SK-N-SH treated with all-trans-retinoic acid at 6 μM for 48 hours (cell line): ENCODE results near the gene SLC38A8.

Source experiments
- ATAC-seq: fragments of 200-7000 bp; cut with Tn5 transposase; 3 replicates; pipeline ENCODE4 v1.9.1; 2020; ENCODE audit warnings: mild to moderate bottlenecking, moderate library complexity
- ARNTL ChIP-seq: fragments of 450-650 bp; formaldehyde crosslinking; IDR thresholded peaks from 2 replicates; pipeline ENCODE4 v1.5.0; 2020; ENCODE audit warnings: low read depth, mild to moderate bottlenecking, moderate library complexity, borderline replicate concordance
- BACH2 ChIP-seq: fragments of 250-450 bp; sonication (Bioruptor Pico); IDR thresholded peaks from 2 replicates; pipeline ENCODE4 v1.9.0; 2021; ENCODE audit warnings: mild to moderate bottlenecking, borderline replicate concordance
- CREB5 ChIP-seq: fragments of 250-450 bp; sonication (Bioruptor Pico); IDR thresholded peaks from 2 replicates; pipeline ENCODE4 v1.5.1; 2020; ENCODE audit warnings: low read depth, mild to moderate bottlenecking, moderate library complexity
- CSDC2 ChIP-seq: fragments of 250-450 bp; sonication (Bioruptor Pico); IDR thresholded peaks from 2 replicates; pipeline ENCODE4 v1.5.0; 2020; ENCODE audit warnings: mild to moderate bottlenecking, moderate library complexity
- CSRNP3 ChIP-seq: fragments of 250-450 bp; sonication (Bioruptor Pico); IDR thresholded peaks from 2 replicates; pipeline ENCODE4 v1.5.1; 2021; ENCODE audit warnings: mild to moderate bottlenecking, moderate library complexity
- ESRRG ChIP-seq: fragments of 250-450 bp; sonication (Bioruptor Pico); IDR thresholded peaks from 2 replicates; pipeline ENCODE4 v1.6.1; 2021; ENCODE audit warnings: mild to moderate bottlenecking
- GLIS3 ChIP-seq: fragments of 250-450 bp; sonication (Bioruptor Pico); IDR thresholded peaks from 2 replicates; pipeline ENCODE4 v1.5.0; 2020; ENCODE audit warnings: mild to moderate bottlenecking, moderate library complexity
- ISL1 ChIP-seq: fragments of 250-450 bp; sonication (Bioruptor Pico); IDR thresholded peaks from 2 replicates; pipeline ENCODE4 v2.1.2; 2022; ENCODE audit warnings: mild to moderate bottlenecking, moderate library complexity
- OSR1 ChIP-seq: fragments of 250-450 bp; sonication (Bioruptor Pico); IDR thresholded peaks from 2 replicates; pipeline ENCODE4 v1.8.0; 2022; ENCODE audit warnings: moderate library complexity, mild to moderate bottlenecking, inconsistent platforms
- PATZ1 ChIP-seq: fragments of 250-450 bp; sonication (Bioruptor Pico); IDR thresholded peaks from 2 replicates; pipeline ENCODE4 v1.8.0; 2020; ENCODE audit warnings: mild to moderate bottlenecking, moderate library complexity, borderline replicate concordance
- POU6F1 ChIP-seq: fragments of 250-450 bp; sonication (Bioruptor Pico); IDR thresholded peaks from 2 replicates; pipeline ENCODE4 v1.8.0; 2021; ENCODE audit warnings: low read depth, mild to moderate bottlenecking, moderate library complexity, borderline replicate concordance
- PPARA ChIP-seq: fragments of 250-450 bp; sonication (Bioruptor Pico); IDR thresholded peaks from 2 replicates; pipeline ENCODE4 v1.5.0; 2020; ENCODE audit warnings: mild to moderate bottlenecking, borderline replicate concordance
- RARB ChIP-seq: fragments of 250-450 bp; sonication (Bioruptor Pico); IDR thresholded peaks from 2 replicates; pipeline ENCODE4 v1.8.0; 2021; ENCODE audit warnings: mild to moderate bottlenecking, moderate library complexity
- SNAI2 ChIP-seq: fragments of 250-450 bp; sonication (Bioruptor Pico); IDR thresholded peaks from 2 replicates; pipeline ENCODE4 v1.5.0; 2020; ENCODE audit warnings: mild to moderate bottlenecking, moderate library complexity
- TCF4 ChIP-seq: fragments of 250-450 bp; sonication (Bioruptor Pico); IDR thresholded peaks from 2 replicates; pipeline ENCODE4 v1.8.0; 2021; ENCODE audit warnings: mild to moderate bottlenecking, moderate library complexity, borderline replicate concordance
- TOX ChIP-seq: fragments of 250-450 bp; sonication (Bioruptor Pico); IDR thresholded peaks from 2 replicates; pipeline ENCODE4 v1.8.0; 2021; ENCODE audit warnings: mild to moderate bottlenecking, moderate library complexity, borderline replicate concordance
- TSHZ2 ChIP-seq: fragments of 250-450 bp; sonication (Bioruptor Pico); IDR thresholded peaks from 2 replicates; pipeline ENCODE4 v1.5.0; 2020; ENCODE audit warnings: mild to moderate bottlenecking, moderate library complexity
- ZC3H10 ChIP-seq: fragments of 250-450 bp; sonication (Bioruptor Pico); IDR thresholded peaks from 2 replicates; pipeline ENCODE4 v1.5.1; 2021; ENCODE audit warnings: mild to moderate bottlenecking, moderate library complexity
- ZFP3 ChIP-seq: fragments of 250-450 bp; sonication (Bioruptor Pico); IDR thresholded peaks from 2 replicates; pipeline ENCODE4 v1.5.0; 2020; ENCODE audit warnings: mild to moderate bottlenecking, moderate library complexity
- ZFP30 ChIP-seq: fragments of 450-650 bp; formaldehyde crosslinking; IDR thresholded peaks from 2 replicates; pipeline ENCODE4 v1.5.0; 2022; ENCODE audit warnings: mild to moderate bottlenecking, moderate library complexity
- ZNF565 ChIP-seq: fragments of 450-650 bp; formaldehyde crosslinking; conservative IDR thresholded peaks from 2 replicates; pipeline ENCODE4 v1.5.0; 2020; ENCODE audit warnings: low read depth, mild to moderate bottlenecking, moderate library complexity
- ZNF70 ChIP-seq: fragments of 450-650 bp; formaldehyde crosslinking; IDR thresholded peaks from 2 replicates; pipeline ENCODE4 v1.5.0; 2020; ENCODE audit warnings: mild to moderate bottlenecking, moderate library complexity
- ZNF8 ChIP-seq: fragments of 450-650 bp; formaldehyde crosslinking; IDR thresholded peaks from 2 replicates; pipeline ENCODE4 v1.5.0; 2020; ENCODE audit warnings: mild to moderate bottlenecking, moderate library complexity

The SLC38A8 gene

GRCh38 chr16:84013787-84014569 lies 28.6 kb downstream of the SLC38A8 start:
- no peak for TF ChIP-seq ZFP3
- TF ChIP-seq ESRRG (CRISPR knock-in tag): no peak
- TF ChIP-seq TCF4 (CRISPR knock-in tag): no peak
- no peak for TF ChIP-seq GLIS3 (CRISPR knock-in tag)
- no peak for TF ChIP-seq ZNF8
- TF ChIP-seq CSDC2: no peak
- TF ChIP-seq TSHZ2 (CRISPR knock-in tag): no peak
- peak; percentile 87 for ATAC-seq

GRCh38 chr16:84009282-84009681 lies 33.3 kb downstream of the SLC38A8 start:
- ATAC-seq: no peak
- no peak for TF ChIP-seq ZFP30 (CRISPR knock-in tag)
- no peak for TF ChIP-seq ESRRG (CRISPR knock-in tag)
- TF ChIP-seq SNAI2 (CRISPR knock-in tag): no peak
- no peak for TF ChIP-seq ISL1
- no peak for TF ChIP-seq OSR1 (CRISPR knock-in tag)
- TF ChIP-seq BACH2 (CRISPR knock-in tag): no peak
- TF ChIP-seq TOX (CRISPR knock-in tag): no peak
- TF ChIP-seq ARNTL: no peak
- TF ChIP-seq GLIS3 (CRISPR knock-in tag): no peak
- no peak for TF ChIP-seq ZNF70
- TF ChIP-seq TCF4 (CRISPR knock-in tag): no peak
- no peak for TF ChIP-seq ZFP3
- no peak for TF ChIP-seq POU6F1 (CRISPR knock-in tag)
- TF ChIP-seq ZNF8: no peak

GRCh38 chr16:84007965-84008364 lies 34.6 kb downstream of the SLC38A8 start:
- no peak for TF ChIP-seq PATZ1 (CRISPR knock-in tag)
- no peak for TF ChIP-seq ZNF565
- TF ChIP-seq ZNF8: no peak
- TF ChIP-seq CREB5 (CRISPR knock-in tag): no peak
- TF ChIP-seq PPARA (CRISPR knock-in tag): no peak
- TF ChIP-seq GLIS3 (CRISPR knock-in tag): no peak
- no peak for TF ChIP-seq POU6F1 (CRISPR knock-in tag)
- TF ChIP-seq RARB: no peak
- TF ChIP-seq ESRRG (CRISPR knock-in tag): no peak
- TF ChIP-seq ZFP3: no peak
- TF ChIP-seq TOX (CRISPR knock-in tag): no peak
- no peak for TF ChIP-seq ZC3H10 (CRISPR knock-in tag)
- no peak for TF ChIP-seq CSRNP3
- no peak for ATAC-seq
